ENCODE data around the gene NINJ2. TPM values are rescaled to one million over a fixed set of nuclear protein-coding genes. Genes with fewer than 3 reads are reported as not detected.
"Not testable (repeated sequence)": the region's sequence is repeated elsewhere in the genome, so short reads cannot be mapped to it uniquely, and the experiment has no call there.

Gene NINJ2
- total RNA-seq, 1 donor from 2014 or later = 0.31 TPM

- no peak for DNase-seq
Measured at GRCh38 chr12:585062-586061, 77.9 kb downstream of the NINJ2 start.

- no peak for DNase-seq
Measured at GRCh38 chr12:583251-583869, 79.9 kb downstream of the NINJ2 start.

GRCh38 chr12:581746-582145 lies 81.5 kb downstream of the NINJ2 start:
- no peak for DNase-seq

GRCh38 chr12:581321-581720 lies 81.9 kb downstream of the NINJ2 start:
- no peak for DNase-seq

GRCh38 chr12:580813-581212 lies 82.4 kb downstream of the NINJ2 start:
- no peak for DNase-seq

GRCh38 chr12:579420-580110 lies 83.7 kb downstream of the NINJ2 start:
- no peak for DNase-seq

- DNase-seq = no peak
Measured at GRCh38 chr12:578748-579419, 84.4 kb downstream of the NINJ2 start.

GRCh38 chr12:577994-578747 lies 85.1 kb downstream of the NINJ2 start:
- not testable (repeated sequence) for DNase-seq

- DNase-seq = no peak
Measured at GRCh38 chr12:576615-577110, 86.6 kb downstream of the NINJ2 start.

- peak; percentile 54 for DNase-seq
Measured at GRCh38 chr12:575948-576614, 87.2 kb downstream of the NINJ2 start.

GRCh38 chr12:575129-575502 lies 88.1 kb downstream of the NINJ2 start:
- DNase-seq = no peak

- no peak for DNase-seq
Measured at GRCh38 chr12:574475-575128, 88.6 kb downstream of the NINJ2 start.

GRCh38 chr12:573232-573631 lies 90.0 kb downstream of the NINJ2 start:
- no peak for DNase-seq

GRCh38 chr12:572532-572899 lies 90.7 kb downstream of the NINJ2 start:
- DNase-seq = no peak

- no peak for DNase-seq
Measured at GRCh38 chr12:571795-572531, 91.3 kb downstream of the NINJ2 start.

- DNase-seq = no peak
Measured at GRCh38 chr12:570921-571794, 92.1 kb downstream of the NINJ2 start.

- DNase-seq = no peak
Measured at GRCh38 chr12:570435-570920, 92.8 kb downstream of the NINJ2 start.

GRCh38 chr12:569803-570434 lies 93.3 kb downstream of the NINJ2 start:
- peak; percentile 62 for DNase-seq

All from occipital lobe (tissue), 2 donors.